Right lobe of liver (tissue), 6 donors: ENCODE results near the gene MARVELD3. TPM values are rescaled to one million over a fixed set of nuclear protein-coding genes. Genes with fewer than 3 reads are reported as not detected.
"Not testable (repeated sequence)": the region's sequence is repeated elsewhere in the genome, so short reads cannot be mapped to it uniquely, and the experiment has no call there.

Source experiments
- ATAC-seq, 4 donors: fragments of 200-7000 bp; cut with Tn5 transposase; one replicate each; pipeline ENCODE4 v1.9.1; 2020; ENCODE audit warnings: mild to moderate bottlenecking in 4 of 4, moderate library complexity in 4 of 4
- DNase-seq, 3 donors: peaks; one replicate each; pipeline ENCODE4 v3.0.0-alpha.2; 2020
- H3K27ac ChIP-seq, 3 donors: fragments of 200-600 bp; one replicate each; pipeline ENCODE4 v1.8.0; 2022
- H3K27me3 ChIP-seq, 2 donors: fragments of 200-600 bp; one replicate each; pipeline ENCODE4 v1.8.0; 2022
- H3K36me3 ChIP-seq, 4 donors: fragments of 200-600 bp; sonication (generic) in 1 of 4; one replicate each; pipeline versions ENCODE4 v1.5.1 to v1.8.0; 2017 to 2022; ENCODE audit warnings: control low read depth in 1 of 4
- H3K4me1 ChIP-seq, 4 donors: fragments of 200-600 bp; sonication (generic) in 1 of 4; one replicate each; pipeline versions ENCODE4 v1.5.1 to v1.8.0; 2017 to 2022; ENCODE audit warnings: control low read depth in 1 of 4
- H3K4me3 ChIP-seq, 3 donors: fragments of 200-600 bp; one replicate each; pipeline ENCODE4 v1.8.0; 2022
- H3K9me3 ChIP-seq, 4 donors: fragments of 200-600 bp; sonication (generic) in 1 of 4; one replicate each; pipeline versions ENCODE4 v1.5.1 to v1.8.0; 2017 to 2022; ENCODE audit warnings: control low read depth in 1 of 4
- POLR2A ChIP-seq: fragments of 450-650 bp; IDR thresholded peaks from one replicate; pipeline ENCODE4 v1.6.1; 2017; ENCODE audit warnings: antibody characterized with exemption, mild to moderate bottlenecking
- WGBS: methylation state at CpG from one replicate; pipeline ENCODE4 v1.1.6; 2018; ENCODE audit warnings: low coverage, low lambda C conversion rate; ENCODE audit not compliant: insufficient coverage; ENCODE audit errors: missing lambda C conversion rate; 5-methylcytosine and 5-hydroxymethylcytosine counted together
- intact Hi-C, 2 donors: fragments of 100-400 bp; cut with DNase I; formaldehyde crosslinking; loops; one replicate each; pipeline versions ENCODE4 v1.11.2 to v1.14.1; 2022
- total RNA-seq, 6 experiments: library from RNA; depleted of rRNA in 2 of 6; stranded (reverse); fragments of >200 nt in 2 of 6; fragmentation: NEBNext Ultra II Directional in 3 of 6; extraction: Animal tissue kit (Norgen Biotek cat#: 25700) in 3 of 6; gene quantifications; one replicate each; pipeline versions ENCODE4 v1.1.0 to v1.2.4, GENCODE V29; 2016 to 2023
- TF ChIP-seq, protein P1 (sequence below), 4 donors: fragments of 200-600 bp in 3 of 4; fragments of 450-650 bp in 1 of 4; IDR thresholded peaks; one replicate each; pipeline versions ENCODE4 v1.5.1 to v1.8.0; 2016 to 2022; ENCODE audit warnings: antibody characterized with exemption in 4 of 4, mild to moderate bottlenecking in 2 of 4
- donor health status: DM: no; HTN: yes; CAD: no.
- donor health status: DM: no; HTN: no; CAD: no.
- donor health status: DM: no; HTN: no; CAD: no.
- donor health status: DM: no; HTN: yes; CAD: no.
- donor health status: DM: no; HTN: yes; CAD: no.

Gene MARVELD3
- total RNA-seq, 6 experiments from 2014 or later, result 4.4 to 9.2 (median 5.6) TPM

DNA sequence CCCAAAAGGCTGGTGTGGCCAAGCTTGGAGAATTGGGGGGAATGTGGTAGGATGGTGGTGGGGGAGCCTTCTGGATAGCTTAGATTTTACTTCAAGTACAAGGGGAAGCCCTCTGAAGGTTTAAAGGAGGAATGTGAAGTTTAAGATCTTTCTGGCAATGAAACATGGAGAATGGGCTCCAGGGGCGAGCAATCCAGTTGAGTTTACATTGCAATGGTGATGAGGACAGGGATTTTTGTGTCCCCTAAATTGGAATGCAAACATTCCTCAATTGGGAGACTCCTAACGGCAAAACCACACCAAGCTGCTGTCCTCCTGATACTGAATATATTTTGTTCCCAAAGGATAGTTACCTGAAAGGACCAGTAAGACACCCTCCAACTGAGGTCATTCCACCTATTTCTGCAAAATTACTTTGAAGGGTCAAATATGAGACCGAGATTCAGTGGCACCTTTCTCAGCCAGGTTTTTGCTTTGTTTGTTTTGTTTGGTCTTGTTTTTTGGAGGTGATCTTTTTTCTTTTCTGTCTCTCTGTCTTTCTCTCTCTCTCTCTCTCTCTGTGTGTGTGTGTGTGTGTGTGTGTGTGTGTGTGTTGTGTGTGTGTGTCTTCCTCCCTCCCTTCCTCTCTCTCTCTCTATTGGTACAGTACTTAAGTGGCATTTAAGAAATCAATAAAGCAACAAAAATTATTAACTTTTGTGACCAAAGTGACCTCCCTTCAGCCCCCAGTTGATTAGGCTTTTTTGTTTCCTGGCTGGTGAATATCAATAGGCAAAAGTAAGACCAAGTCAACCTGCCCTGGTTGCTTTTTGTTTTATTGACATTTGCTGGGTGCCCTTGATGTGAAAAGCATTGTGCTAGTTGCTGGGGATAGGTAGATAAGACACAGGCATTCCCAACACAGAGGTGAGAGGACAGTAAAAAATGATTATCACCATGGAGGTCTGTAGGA, 32.7 kb upstream of the MARVELD3 start:
- no peak for DNase-seq

DNA sequence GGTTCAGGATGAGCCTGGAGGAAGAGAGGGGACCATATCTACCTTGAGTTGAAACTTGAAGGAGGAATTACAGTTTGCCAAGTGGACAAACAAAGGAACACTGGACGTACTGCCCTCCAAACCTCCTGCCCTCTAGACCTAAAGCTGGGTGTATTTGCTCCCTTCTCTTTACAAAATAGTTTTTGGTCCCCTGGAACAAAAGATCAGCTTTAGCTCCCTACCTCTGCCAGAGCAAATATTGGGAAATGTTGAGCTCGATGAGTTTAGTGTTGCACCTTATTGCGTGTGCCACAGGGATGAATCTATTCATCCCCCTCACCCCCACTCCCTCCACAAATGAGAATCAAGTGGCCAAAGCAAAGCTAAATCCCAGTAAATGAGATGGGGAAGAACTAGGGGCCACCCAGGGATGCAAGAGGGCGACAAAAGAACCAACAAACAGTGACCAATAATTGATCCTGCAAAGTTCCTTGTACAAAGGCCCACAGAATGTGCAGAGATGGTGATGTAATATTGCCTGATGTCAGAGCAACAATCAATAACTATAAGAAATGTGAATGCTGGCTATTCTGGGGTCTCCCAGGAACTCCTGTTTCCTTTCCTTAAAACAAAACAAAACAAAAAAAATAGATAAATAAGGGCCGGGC, 31.9 kb upstream of the MARVELD3 start:
- WGBS, result 19% methylated on average over 5 of the region's 5 CpGs
- peak overlapping the region; percentile 62 to 98 (median 96) for H3K27ac ChIP-seq
- no peaks in the 10 kb centered on the region for H3K9me3 ChIP-seq
- peaks cover 0 to 48% (median 18%) of the 10 kb centered on the region in 4 donors for H3K4me1 ChIP-seq
- DNase-seq, result peak in 1 of 3 donors; percentile 85
- intact Hi-C loops, result no loop called here
- no peak overlapping the region for H3K4me3 ChIP-seq
- H3K36me3 ChIP-seq, result no peaks in the 10 kb centered on the region
- peak; percentile 63 to 79 (median 72) for ATAC-seq
- peak; percentile 43 for TF ChIP-seq POLR2A
- TF ChIP-seq, protein P1, sequence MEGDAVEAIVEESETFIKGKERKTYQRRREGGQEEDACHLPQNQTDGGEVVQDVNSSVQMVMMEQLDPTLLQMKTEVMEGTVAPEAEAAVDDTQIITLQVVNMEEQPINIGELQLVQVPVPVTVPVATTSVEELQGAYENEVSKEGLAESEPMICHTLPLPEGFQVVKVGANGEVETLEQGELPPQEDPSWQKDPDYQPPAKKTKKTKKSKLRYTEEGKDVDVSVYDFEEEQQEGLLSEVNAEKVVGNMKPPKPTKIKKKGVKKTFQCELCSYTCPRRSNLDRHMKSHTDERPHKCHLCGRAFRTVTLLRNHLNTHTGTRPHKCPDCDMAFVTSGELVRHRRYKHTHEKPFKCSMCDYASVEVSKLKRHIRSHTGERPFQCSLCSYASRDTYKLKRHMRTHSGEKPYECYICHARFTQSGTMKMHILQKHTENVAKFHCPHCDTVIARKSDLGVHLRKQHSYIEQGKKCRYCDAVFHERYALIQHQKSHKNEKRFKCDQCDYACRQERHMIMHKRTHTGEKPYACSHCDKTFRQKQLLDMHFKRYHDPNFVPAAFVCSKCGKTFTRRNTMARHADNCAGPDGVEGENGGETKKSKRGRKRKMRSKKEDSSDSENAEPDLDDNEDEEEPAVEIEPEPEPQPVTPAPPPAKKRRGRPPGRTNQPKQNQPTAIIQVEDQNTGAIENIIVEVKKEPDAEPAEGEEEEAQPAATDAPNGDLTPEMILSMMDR (IDR thresholded peaks at IDR 0.05), result no peak
- H3K27me3 ChIP-seq, result no peaks in the 10 kb centered on the region

More for the DNA sequence above, 32.7 kb upstream of the MARVELD3 start:
- ATAC-seq, result peak; percentile 35 to 53 (median 46)
- H3K27ac ChIP-seq, result peak overlapping the region; percentile 66 to 98 (median 96)
- intact Hi-C loops, result no loop called here
- TF ChIP-seq POLR2A, result no peak
- TF ChIP-seq, protein P1 (IDR thresholded peaks at IDR 0.05), result no peak
- no peaks in the 10 kb centered on the region for H3K27me3 ChIP-seq
- peaks cover 0 to 48% (median 18%) of the 10 kb centered on the region in 4 donors for H3K4me1 ChIP-seq
- 18% methylated on average over 3 of the region's 3 CpGs for WGBS
- H3K9me3 ChIP-seq, result no peaks in the 10 kb centered on the region
- H3K4me3 ChIP-seq, result no peak overlapping the region
- H3K36me3 ChIP-seq, result no peaks in the 10 kb centered on the region

DNA sequence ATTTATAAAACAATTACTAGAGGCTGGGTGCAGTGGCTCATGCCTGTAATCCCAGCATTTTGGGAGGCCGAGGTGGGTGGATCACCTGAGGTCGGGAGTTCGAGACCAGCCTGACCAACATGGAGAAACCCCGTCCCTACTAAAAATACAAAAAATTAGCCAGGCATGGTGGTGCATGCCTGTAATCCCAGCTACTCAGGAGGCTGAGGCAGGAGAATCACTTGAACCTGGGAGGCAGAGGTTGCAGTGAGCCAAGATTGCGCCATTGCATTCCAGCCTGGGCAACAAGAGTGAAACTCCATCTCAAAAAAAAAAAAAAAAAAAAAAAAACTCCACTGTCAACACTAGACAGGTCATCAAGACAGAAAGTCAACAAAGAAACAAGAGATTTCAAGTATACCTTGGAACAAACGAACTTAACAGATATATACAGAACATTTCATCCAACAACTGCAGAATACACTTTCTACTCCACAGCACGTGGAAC, 30.6 kb upstream of the MARVELD3 start:
- H3K36me3 ChIP-seq, intact Hi-C loops, H3K27me3 ChIP-seq, H3K4me3 ChIP-seq, DNase-seq, H3K9me3 ChIP-seq: not testable (repeated sequence)
- Histone ChIP-seq H3K27ac (peak overlapping the region; percentile 62 to 98 (median 96)), H3K4me1 (peaks cover 0 to 46% (median 19%) of the 10 kb centered on the region in 4 donors)
- 36% methylated on average over 4 of the region's 7 CpGs for WGBS
- ATAC-seq, result peak; percentile 6 to 27 (median 18)

DNA sequence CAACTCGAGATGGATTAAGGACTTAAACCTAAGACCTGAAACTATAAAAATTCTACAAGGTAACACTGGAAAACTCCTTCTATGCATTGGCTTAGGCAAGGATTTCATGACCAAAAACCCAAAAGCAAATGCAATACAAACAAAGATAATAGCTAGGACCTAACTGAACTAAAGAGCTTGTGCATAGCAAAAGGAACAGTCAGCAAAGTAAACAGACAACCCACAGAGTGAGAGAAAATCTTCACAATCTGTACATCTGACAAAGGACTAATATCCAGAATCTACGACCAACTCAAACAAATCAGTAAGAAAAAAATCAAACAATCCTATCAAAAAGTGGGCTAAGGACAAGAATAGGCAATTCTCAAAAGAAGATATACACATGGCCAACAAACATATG, 27.6 kb upstream of the MARVELD3 start:
- ATAC-seq, DNase-seq, intact Hi-C loops, H3K9me3 ChIP-seq, H3K27me3 ChIP-seq, H3K36me3 ChIP-seq, H3K4me3 ChIP-seq: not testable (repeated sequence)
- WGBS, result 61% methylated on average over 2 of the region's 2 CpGs
- Histone ChIP-seq H3K27ac (peak overlapping the region in 1 of 3 donors; percentile 8), H3K4me1 (peaks cover 0 to 29% (median 12%) of the 10 kb centered on the region in 4 donors)

DNA sequence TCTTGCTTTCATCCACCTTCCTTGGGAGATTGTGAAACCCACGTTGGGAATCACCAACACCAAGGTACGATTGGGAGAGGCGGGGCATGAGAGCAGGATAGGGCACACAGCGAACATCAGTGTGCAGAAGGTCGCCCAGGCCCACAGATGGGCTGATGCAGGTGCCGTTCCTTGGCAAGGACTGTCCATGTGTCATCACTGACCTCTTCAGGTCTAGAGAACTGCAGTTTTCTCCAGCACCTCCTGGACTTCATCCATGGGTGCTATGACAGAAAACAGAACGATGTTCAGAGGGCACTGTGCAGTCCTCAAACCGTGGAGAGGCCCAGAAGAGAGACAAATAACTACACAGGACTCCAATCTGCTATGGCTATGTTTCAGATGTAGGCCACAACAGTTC, 25.2 kb upstream of the MARVELD3 start:
- WGBS, result 17% methylated on average over 4 of the region's 8 CpGs
- intact Hi-C loops, result no loop called here
- H3K27ac ChIP-seq, result peak overlapping the region; percentile 18 to 84 (median 83)
- no peaks in the 10 kb centered on the region for H3K9me3 ChIP-seq
- no peak overlapping the region for H3K4me3 ChIP-seq
- ATAC-seq (peak; percentile 99 to 100 (median 100)), DNase-seq (peak; percentile 79 to 94 (median 92))
- H3K4me1 ChIP-seq, result peaks cover 0 to 15% (median 5%) of the 10 kb centered on the region in 4 donors
- no peaks in the 10 kb centered on the region for H3K27me3 ChIP-seq
- no peaks in the 10 kb centered on the region for H3K36me3 ChIP-seq
- peak; percentile 29 for TF ChIP-seq POLR2A
- TF ChIP-seq, protein P1 (IDR thresholded peaks at IDR 0.05), result peak; percentile 13 to 28 (median 19)
